ENCODE results near the gene RNASEH2B. TPM values are rescaled to one million over a fixed set of nuclear protein-coding genes. Genes with fewer than 3 reads are reported as not detected.

Gene RNASEH2B
- total RNA-seq, 1 experiment from 2014 or later = 60.2 TPM

DNA sequence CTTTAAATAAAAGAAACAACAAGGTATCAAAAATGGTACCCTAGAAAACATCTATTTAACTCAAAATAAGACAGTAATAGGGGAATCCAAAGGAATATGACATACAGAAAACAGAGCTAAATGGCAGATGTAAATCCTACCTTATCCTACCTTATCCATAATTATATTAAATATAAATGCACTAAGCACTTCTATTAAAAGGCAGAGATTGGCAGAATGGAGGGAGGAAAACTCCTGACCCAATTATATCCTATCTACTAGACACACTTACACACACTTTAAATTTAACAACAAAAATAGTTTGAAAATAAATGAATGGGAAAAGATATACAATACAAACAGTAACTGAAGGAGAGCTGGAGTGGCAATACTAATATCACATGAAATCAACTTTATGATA is 14.4 kb downstream of the RNASEH2B start:
- Mint-ChIP-seq H3K36me3 (ENCODE audit: insufficient read depth, unreplicated experiment) (no peaks in the 10 kb centered on the region), H3K9me3 (ENCODE audit: unreplicated experiment) (peaks cover 39% of the 10 kb centered on the region), H3K27ac (ENCODE audit: unreplicated experiment) (no peak overlapping the region), H3K4me1 (ENCODE audit: low read depth, unreplicated experiment) (no peaks in the 10 kb centered on the region), H3K27me3 (ENCODE audit: insufficient read depth, unreplicated experiment) (no peaks in the 10 kb centered on the region), H3K4me3 (ENCODE audit: unreplicated experiment) (no peak overlapping the region)
- peaks cover 29% of the 10 kb centered on the region for H3K9me3 ChIP-seq
- intact Hi-C loops (cut with micrococcal nuclease; ENCODE audit: unreplicated experiment) = no loop called here
- TF ChIP-seq, protein P1, sequence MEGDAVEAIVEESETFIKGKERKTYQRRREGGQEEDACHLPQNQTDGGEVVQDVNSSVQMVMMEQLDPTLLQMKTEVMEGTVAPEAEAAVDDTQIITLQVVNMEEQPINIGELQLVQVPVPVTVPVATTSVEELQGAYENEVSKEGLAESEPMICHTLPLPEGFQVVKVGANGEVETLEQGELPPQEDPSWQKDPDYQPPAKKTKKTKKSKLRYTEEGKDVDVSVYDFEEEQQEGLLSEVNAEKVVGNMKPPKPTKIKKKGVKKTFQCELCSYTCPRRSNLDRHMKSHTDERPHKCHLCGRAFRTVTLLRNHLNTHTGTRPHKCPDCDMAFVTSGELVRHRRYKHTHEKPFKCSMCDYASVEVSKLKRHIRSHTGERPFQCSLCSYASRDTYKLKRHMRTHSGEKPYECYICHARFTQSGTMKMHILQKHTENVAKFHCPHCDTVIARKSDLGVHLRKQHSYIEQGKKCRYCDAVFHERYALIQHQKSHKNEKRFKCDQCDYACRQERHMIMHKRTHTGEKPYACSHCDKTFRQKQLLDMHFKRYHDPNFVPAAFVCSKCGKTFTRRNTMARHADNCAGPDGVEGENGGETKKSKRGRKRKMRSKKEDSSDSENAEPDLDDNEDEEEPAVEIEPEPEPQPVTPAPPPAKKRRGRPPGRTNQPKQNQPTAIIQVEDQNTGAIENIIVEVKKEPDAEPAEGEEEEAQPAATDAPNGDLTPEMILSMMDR (IDR thresholded peaks at IDR 0.05; ENCODE audit: insufficient read depth in 1 of 2, low read depth in 1 of 2, low read length in 1 of 2, severe bottlenecking in 1 of 2, unreplicated experiment in 1 of 2) = no peak
- BruUV-seq (replicated peaks) = no TSS peak
- peaks cover 2% of the 10 kb centered on the region; the same call in 1 of the 2 replicates for H3K36me3 ChIP-seq (ENCODE audit: control insufficient read depth, insufficient read depth, low read length)
- CTCF ChIA-PET = no interaction called here
- H3K4me1 ChIP-seq = no peaks in the 10 kb centered on the region
- no peaks in the 10 kb centered on the region for H3K27me3 ChIP-seq (replicated peaks; ENCODE audit: control insufficient read depth, insufficient read depth, low read length)
- POLR2A ChIA-PET = no interaction called here
- H3K4me3 ChIP-seq (ENCODE audit: low read depth, low read length) = no peak overlapping the region
- DNase-seq = no peak

DNA sequence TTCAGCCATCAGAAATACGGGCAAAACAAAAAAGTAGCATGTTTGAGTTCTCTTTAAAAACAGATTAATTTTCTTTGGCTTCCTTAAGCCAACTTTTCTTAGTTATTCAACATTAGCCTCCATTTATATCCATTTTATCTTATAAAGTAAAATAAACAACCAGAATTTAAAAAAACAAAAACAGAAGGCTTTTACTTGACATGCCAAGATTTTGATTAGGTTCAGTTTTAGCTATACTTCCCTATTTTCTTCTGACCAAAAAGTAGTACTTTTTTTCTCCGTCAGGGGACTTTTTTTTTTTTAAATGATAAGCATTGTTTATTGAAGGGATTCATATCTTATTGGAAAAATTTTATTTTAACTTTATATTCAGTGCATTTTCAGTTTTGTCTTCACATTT is 18.1 kb downstream of the RNASEH2B start:
- BruUV-seq (replicated peaks) = no TSS peak
- TF ChIP-seq, protein P1 (IDR thresholded peaks at IDR 0.05; ENCODE audit: insufficient read depth in 1 of 2, low read depth in 1 of 2, low read length in 1 of 2, severe bottlenecking in 1 of 2, unreplicated experiment in 1 of 2) = no peak
- no peak overlapping the region for H3K27ac Mint-ChIP-seq (ENCODE audit: unreplicated experiment)
- peaks cover 18% of the 10 kb centered on the region for H3K9me3 ChIP-seq
- H3K4me3 Mint-ChIP-seq (ENCODE audit: unreplicated experiment) = no peak overlapping the region
- no peaks in the 10 kb centered on the region for H3K36me3 ChIP-seq (ENCODE audit: control insufficient read depth, insufficient read depth, low read length)
- no peaks in the 10 kb centered on the region for H3K36me3 Mint-ChIP-seq (ENCODE audit: insufficient read depth, unreplicated experiment)
- CTCF ChIA-PET = no interaction called here
- peaks cover 27% of the 10 kb centered on the region for H3K9me3 Mint-ChIP-seq (ENCODE audit: unreplicated experiment)
- H3K4me3 ChIP-seq (ENCODE audit: low read depth, low read length) = no peak overlapping the region
- H3K27me3 ChIP-seq (replicated peaks; ENCODE audit: control insufficient read depth, insufficient read depth, low read length) = no peaks in the 10 kb centered on the region
- POLR2A ChIA-PET = no interaction called here
- no peak for DNase-seq
- intact Hi-C loops (cut with micrococcal nuclease; ENCODE audit: unreplicated experiment) = no loop called here
- no peaks in the 10 kb centered on the region for H3K4me1 ChIP-seq
- no peaks in the 10 kb centered on the region for H3K4me1 Mint-ChIP-seq (ENCODE audit: low read depth, unreplicated experiment)
- H3K27me3 Mint-ChIP-seq (ENCODE audit: insufficient read depth, unreplicated experiment) = no peaks in the 10 kb centered on the region

DNA sequence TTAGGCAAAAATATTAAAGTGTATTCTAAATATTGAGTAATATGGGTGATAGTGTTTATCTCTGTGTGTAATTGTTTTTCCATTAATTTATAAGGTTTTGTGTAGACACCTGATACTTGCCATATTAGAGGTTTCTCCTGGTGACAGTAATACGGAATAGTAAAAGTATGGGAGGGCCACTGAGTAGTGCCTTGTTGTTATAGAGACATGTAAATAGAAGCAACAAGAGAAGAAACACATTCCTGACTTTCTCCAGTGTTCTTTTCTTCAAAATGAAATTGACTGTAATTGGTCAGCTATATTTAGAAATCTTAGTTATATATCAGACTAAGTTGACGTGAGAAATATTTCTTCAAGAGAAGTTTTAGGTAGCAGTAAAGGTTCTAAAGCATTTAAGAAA is 18.5 kb downstream of the RNASEH2B start:
- no peak overlapping the region for H3K4me3 Mint-ChIP-seq (ENCODE audit: unreplicated experiment)
- H3K4me3 ChIP-seq (ENCODE audit: low read depth, low read length) = no peak overlapping the region
- H3K27ac Mint-ChIP-seq (ENCODE audit: unreplicated experiment) = no peak overlapping the region
- no TSS peak for BruUV-seq (replicated peaks)
- no peaks in the 10 kb centered on the region for H3K4me1 ChIP-seq
- peaks cover 14% of the 10 kb centered on the region for H3K9me3 ChIP-seq
- H3K9me3 Mint-ChIP-seq (ENCODE audit: unreplicated experiment) = peaks cover 23% of the 10 kb centered on the region
- H3K27me3 ChIP-seq (replicated peaks; ENCODE audit: control insufficient read depth, insufficient read depth, low read length) = no peaks in the 10 kb centered on the region
- H3K36me3 Mint-ChIP-seq (ENCODE audit: insufficient read depth, unreplicated experiment) = no peaks in the 10 kb centered on the region
- CTCF ChIA-PET = no interaction called here
- intact Hi-C loops (cut with micrococcal nuclease; ENCODE audit: unreplicated experiment) = no loop called here
- DNase-seq = no peak
- TF ChIP-seq, protein P1 (IDR thresholded peaks at IDR 0.05; ENCODE audit: insufficient read depth in 1 of 2, low read depth in 1 of 2, low read length in 1 of 2, severe bottlenecking in 1 of 2, unreplicated experiment in 1 of 2) = no peak
- H3K36me3 ChIP-seq (ENCODE audit: control insufficient read depth, insufficient read depth, low read length) = no peaks in the 10 kb centered on the region
- no peaks in the 10 kb centered on the region for H3K27me3 Mint-ChIP-seq (ENCODE audit: insufficient read depth, unreplicated experiment)
- POLR2A ChIA-PET = no interaction called here
- H3K4me1 Mint-ChIP-seq (ENCODE audit: low read depth, unreplicated experiment) = no peaks in the 10 kb centered on the region

Measured in Caco-2 (cell line).